Keratinocyte (primary cell): ENCODE results near the gene UNC5A. TPM values are rescaled to one million over a fixed set of nuclear protein-coding genes. Genes with fewer than 3 reads are reported as not detected.

Source experiments
- DNase-seq: peaks from one replicate; pipeline ENCODE4 v3.0.0-alpha.2; 2011; ENCODE audit warnings: low read depth, missing footprints, low spot score
- FAIRE-seq: peaks from 2 replicates; lab custom pipeline; 2011; peaks lifted over from hg19 to GRCh38; lab: Jason Lieb, UNC
- H2AFZ ChIP-seq: 2 replicates; pipeline ENCODE4 v1.6.0; 2012; ENCODE audit warnings: low read length, control low read depth, inconsistent platforms; ENCODE audit not compliant: control insufficient read depth
- H3K27ac ChIP-seq: 2 replicates; pipeline ENCODE4 v1.5.1; 2011; ENCODE audit warnings: low read length; ENCODE audit not compliant: control insufficient read depth, insufficient read depth
- H3K27me3 ChIP-seq: 3 replicates; pipeline ENCODE4 v1.6.0; 2011; ENCODE audit warnings: low read length; ENCODE audit not compliant: control insufficient read depth, insufficient read depth; ENCODE audit errors: extremely low read depth
- H3K36me3 ChIP-seq, 2 experiments: 2 replicates in 1 of 2; 3 replicates in 1 of 2; pipeline ENCODE4 v1.5.1; 2011; ENCODE audit warnings: low read length in 2 of 2, mild to moderate bottlenecking in 1 of 2; ENCODE audit not compliant: control insufficient read depth in 2 of 2, insufficient read depth in 2 of 2; ENCODE audit errors: extremely low read depth in 1 of 2
- H3K4me1 ChIP-seq: 3 replicates; pipeline ENCODE4 v1.5.1; 2011; ENCODE audit warnings: low read length; ENCODE audit not compliant: control insufficient read depth, insufficient read depth; ENCODE audit errors: extremely low read depth
- H3K4me2 ChIP-seq: 3 replicates; pipeline ENCODE4 v1.6.0; 2011; ENCODE audit warnings: low read depth, low read length; ENCODE audit not compliant: control insufficient read depth, insufficient read depth; ENCODE audit errors: extremely low read depth
- H3K4me3 ChIP-seq, 3 experiments: fragments of 200-600 bp in 1 of 3; sonication (generic) in 1 of 3; 2 replicates in 2 of 3; 3 replicates in 1 of 3; pipeline ENCODE4 v1.5.1; 2011 to 2016; ENCODE audit warnings: low read length in 3 of 3, mild to moderate bottlenecking in 3 of 3, control low read depth in 2 of 3, inconsistent platforms in 1 of 3, low read depth in 1 of 3, mixed read lengths in 1 of 3, mixed run types in 1 of 3, moderate library complexity in 1 of 3; ENCODE audit not compliant: control insufficient read depth in 2 of 3, insufficient read depth in 2 of 3; ENCODE audit errors: extremely low read depth in 1 of 3
- H3K79me2 ChIP-seq: 2 replicates; pipeline ENCODE4 v1.6.0; 2012; ENCODE audit warnings: low read length; ENCODE audit not compliant: control insufficient read depth, insufficient read depth
- H3K9ac ChIP-seq: 3 replicates; pipeline ENCODE4 v1.6.0; 2011; ENCODE audit warnings: low read length; ENCODE audit not compliant: control insufficient read depth, insufficient read depth; ENCODE audit errors: extremely low read depth
- H3K9me1 ChIP-seq: 3 replicates; pipeline ENCODE4 v1.6.0; 2011; ENCODE audit warnings: low read length; ENCODE audit not compliant: control insufficient read depth, insufficient read depth; ENCODE audit errors: extremely low read depth
- H3K9me3 ChIP-seq: 2 replicates; pipeline ENCODE4 v1.5.1; 2012; ENCODE audit warnings: low read depth, low read length; ENCODE audit not compliant: control insufficient read depth
- H4K20me1 ChIP-seq: 3 replicates; pipeline ENCODE4 v1.6.0; 2011; ENCODE audit warnings: low read length; ENCODE audit not compliant: control insufficient read depth, insufficient read depth; ENCODE audit errors: extremely low read depth
- EZH2 ChIP-seq: IDR thresholded peaks from one replicate; pipeline ENCODE4 v1.6.1; 2012; ENCODE audit warnings: inconsistent platforms, mild to moderate bottlenecking, low read length, moderate library complexity
- dilution Hi-C: fragments of 300-500 bp; cut with MboI; formaldehyde crosslinking; loops from one replicate; pipeline ENCODE4 v1.7.0; 2020; ENCODE audit warnings: low sequenced_read_pairs; ENCODE audit not compliant: extremely low pct_ligation_motif_present
- polyA plus RNA-seq, 5 experiments: library from polyadenylated mRNA; depleted of rRNA in 3 of 5; stranded (reverse) in 3 of 5; stranded (forward) in 1 of 5; unstranded in 1 of 5; fragments of >200 nt; gene quantifications; 1 replicate in 1 of 5; 2 replicates in 3 of 5; 3 replicates in 1 of 5; pipeline versions ENCODE4 v1.2.1 to v1.2.3, GENCODE V29; 2011 to 2012; ENCODE audit warnings: missing spikeins in 2 of 5, low read depth in 1 of 5, low replicate concordance in 1 of 5
- TF ChIP-seq, protein P1 (sequence below), 3 experiments: IDR thresholded peaks in 1 of 3; conservative IDR thresholded peaks in 1 of 3; optimal IDR thresholded peaks in 1 of 3; 2 replicates in 2 of 3; 3 replicates in 1 of 3; pipeline versions ENCODE3 to v1.5.1; 2011; ENCODE audit warnings: low read length in 3 of 3, mild to moderate bottlenecking in 3 of 3, moderate library complexity in 2 of 3, control low read depth in 1 of 3, inconsistent platforms in 1 of 3; ENCODE audit not compliant: insufficient read depth in 2 of 3; ENCODE audit errors: extremely low read depth in 1 of 3

Gene UNC5A
- polyA plus RNA-seq, 1 donor (not counting 4 experiments of a cell fraction or from before 2014, with no cell fraction given), result not detected

- H2AFZ ChIP-seq, result no peak overlapping the region
- no peak overlapping the region for H3K4me2 ChIP-seq
- H3K27ac ChIP-seq, result no peak overlapping the region
- H3K9ac ChIP-seq, result no peak overlapping the region
- DNase-seq (no peak), FAIRE-seq (no peak)
- no peaks in the 10 kb centered on the region for H3K79me2 ChIP-seq
- H3K9me1 ChIP-seq, result no peaks in the 10 kb centered on the region
- H3K27me3 ChIP-seq, result peaks cover 29% of the 10 kb centered on the region
- peaks cover 8% of the 10 kb centered on the region for H3K4me1 ChIP-seq
- H4K20me1 ChIP-seq, result no peaks in the 10 kb centered on the region
- no peak overlapping the region for H3K4me3 ChIP-seq
- no peak for TF ChIP-seq EZH2
- TF ChIP-seq, protein P1, sequence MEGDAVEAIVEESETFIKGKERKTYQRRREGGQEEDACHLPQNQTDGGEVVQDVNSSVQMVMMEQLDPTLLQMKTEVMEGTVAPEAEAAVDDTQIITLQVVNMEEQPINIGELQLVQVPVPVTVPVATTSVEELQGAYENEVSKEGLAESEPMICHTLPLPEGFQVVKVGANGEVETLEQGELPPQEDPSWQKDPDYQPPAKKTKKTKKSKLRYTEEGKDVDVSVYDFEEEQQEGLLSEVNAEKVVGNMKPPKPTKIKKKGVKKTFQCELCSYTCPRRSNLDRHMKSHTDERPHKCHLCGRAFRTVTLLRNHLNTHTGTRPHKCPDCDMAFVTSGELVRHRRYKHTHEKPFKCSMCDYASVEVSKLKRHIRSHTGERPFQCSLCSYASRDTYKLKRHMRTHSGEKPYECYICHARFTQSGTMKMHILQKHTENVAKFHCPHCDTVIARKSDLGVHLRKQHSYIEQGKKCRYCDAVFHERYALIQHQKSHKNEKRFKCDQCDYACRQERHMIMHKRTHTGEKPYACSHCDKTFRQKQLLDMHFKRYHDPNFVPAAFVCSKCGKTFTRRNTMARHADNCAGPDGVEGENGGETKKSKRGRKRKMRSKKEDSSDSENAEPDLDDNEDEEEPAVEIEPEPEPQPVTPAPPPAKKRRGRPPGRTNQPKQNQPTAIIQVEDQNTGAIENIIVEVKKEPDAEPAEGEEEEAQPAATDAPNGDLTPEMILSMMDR (optimal IDR thresholded peaks at IDR 0.05 in 1 of 3, IDR thresholded peaks at IDR 0.05 in 1 of 3, conservative IDR thresholded peaks at IDR 0.05 in 1 of 3; ENCODE audit: extremely low read depth in 1 of 3, insufficient read depth in 2 of 3, low read length in 3 of 3), result no peak
- H3K9me3 ChIP-seq, result no peaks in the 10 kb centered on the region
- H3K36me3 ChIP-seq, result no peaks in the 10 kb centered on the region
- dilution Hi-C loops, result no loop called here
Observed at GRCh38 chr5:176847148-176847547, 36.8 kb downstream of the UNC5A start.

DNA sequence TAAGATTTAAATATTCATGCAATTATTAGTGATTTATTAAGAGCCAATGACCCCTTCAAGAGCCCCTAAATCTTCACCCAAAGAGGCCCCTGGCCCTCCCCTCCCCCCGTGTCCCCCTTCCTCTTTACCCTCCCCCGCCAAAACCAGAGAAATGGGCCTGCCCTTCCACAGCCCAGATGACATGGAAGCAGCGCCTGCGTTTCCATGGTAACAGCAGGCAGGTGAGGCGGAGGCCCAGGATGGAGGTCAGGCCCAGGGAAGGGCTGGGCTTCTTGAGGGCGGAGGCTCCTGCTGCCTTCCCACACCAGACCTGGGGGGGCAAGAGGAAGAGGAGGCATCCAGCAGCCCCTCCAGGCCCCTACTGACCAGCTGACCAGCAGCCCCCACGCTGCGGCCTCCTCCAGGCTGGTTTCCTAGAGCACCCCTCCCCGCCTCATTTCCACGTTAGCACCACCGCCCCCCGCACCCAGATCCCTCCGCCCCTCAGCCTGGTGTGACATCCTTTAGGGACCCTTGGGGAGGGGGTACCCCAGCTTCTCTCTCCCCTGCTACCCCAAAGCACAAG is 37.4 kb downstream of the UNC5A start:
- H3K9ac ChIP-seq, result no peak overlapping the region
- dilution Hi-C loops, result no loop called here

More for the DNA sequence above, 37.4 kb downstream of the UNC5A start:
- Histone ChIP-seq H3K4me1 (peaks cover 8% of the 10 kb centered on the region), H3K4me2 (no peak overlapping the region), H3K79me2 (no peaks in the 10 kb centered on the region), H3K27ac (no peak overlapping the region), H3K4me3 (no peak overlapping the region), H3K27me3 (peaks cover 29% of the 10 kb centered on the region), H4K20me1 (no peaks in the 10 kb centered on the region), H3K36me3 (no peaks in the 10 kb centered on the region), H2AFZ (no peak overlapping the region), H3K9me1 (no peaks in the 10 kb centered on the region), H3K9me3 (no peaks in the 10 kb centered on the region)
- no peak for DNase-seq
- no peak for FAIRE-seq
- TF ChIP-seq EZH2, result no peak
- TF ChIP-seq, protein P1 (optimal IDR thresholded peaks at IDR 0.05 in 1 of 3, IDR thresholded peaks at IDR 0.05 in 1 of 3, conservative IDR thresholded peaks at IDR 0.05 in 1 of 3; ENCODE audit: extremely low read depth in 1 of 3, insufficient read depth in 2 of 3, low read length in 3 of 3), result no peak
